Tibial nerve (tissue), 4 donors: ENCODE results near the gene RAB9A. TPM values are rescaled to one million over a fixed set of nuclear protein-coding genes. Genes with fewer than 3 reads are reported as not detected.

Experiments used
- DNase-seq, 2 donors: peaks; one replicate each; pipeline ENCODE4 v3.0.0-alpha.2; 2019; ENCODE audit warnings: low spot score in 2 of 2
- H3K27ac ChIP-seq, 4 donors: fragments of 200-600 bp; sonication (generic) in 3 of 4; one replicate each; pipeline ENCODE4 v1.5.1; 2017 to 2019; ENCODE audit warnings: mild to moderate bottlenecking in 1 of 4
- H3K27me3 ChIP-seq, 2 donors: fragments of 200-600 bp; sonication (generic) in 1 of 2; one replicate each; pipeline versions ENCODE4 v1.5.1 to v1.6.0; 2017 to 2019
- H3K36me3 ChIP-seq, 3 donors: fragments of 200-600 bp; sonication (generic); one replicate each; pipeline ENCODE4 v1.5.1; 2018 to 2019
- H3K4me1 ChIP-seq, 4 donors: fragments of 200-600 bp; sonication (generic) in 3 of 4; one replicate each; pipeline ENCODE4 v1.5.1; 2017 to 2019
- H3K4me3 ChIP-seq, 4 donors: fragments of 200-600 bp; sonication (generic) in 3 of 4; one replicate each; pipeline ENCODE4 v1.5.1; 2017 to 2019; ENCODE audit warnings: mild to moderate bottlenecking in 1 of 4, moderate library complexity in 1 of 4
- H3K9me3 ChIP-seq, 4 donors: fragments of 200-600 bp; sonication (generic) in 3 of 4; one replicate each; pipeline ENCODE4 v1.5.1; 2017 to 2019
- CTCF ChIP-seq, 5 experiments: fragments of 200-600 bp in 3 of 5; fragments of 450-650 bp in 2 of 5; sonication (generic) in 3 of 5; IDR thresholded peaks; one replicate each; pipeline ENCODE4 v1.5.1; 2016 to 2019; ENCODE audit warnings: antibody characterized with exemption in 5 of 5, mild to moderate bottlenecking in 3 of 5, moderate library complexity in 2 of 5
- EP300 ChIP-seq, 2 donors: sonication (generic); formaldehyde crosslinking; IDR thresholded peaks; one replicate each; pipeline ENCODE4 v1.6.1; 2017; ENCODE audit warnings: antibody characterized with exemption in 2 of 2, mild to moderate bottlenecking in 1 of 2
- POLR2A ChIP-seq, 2 donors: fragments of 450-650 bp; IDR thresholded peaks; one replicate each; pipeline ENCODE4 v1.6.1; 2017; ENCODE audit warnings: antibody characterized with exemption in 2 of 2, mild to moderate bottlenecking in 2 of 2, moderate library complexity in 2 of 2
- WGBS, 2 donors: methylation state at CpG; one replicate each; pipeline ENCODE4 v1.1.5; 2018; 5-methylcytosine and 5-hydroxymethylcytosine counted together
- total RNA-seq, 4 donors: library from RNA; depleted of rRNA; stranded (reverse); fragments of >200 nt; gene quantifications; one replicate each; pipeline ENCODE4 v1.1.0, GENCODE V29; 2016

Gene RAB9A
- total RNA-seq, 4 donors from 2014 or later, result 20.1 to 69.5 (median 24.9) TPM

- Histone ChIP-seq H3K27ac (peak within 1 kb of the TSS; percentile 60 to 91 (median 88)), H3K4me3 (peak within 1 kb of the TSS; percentile 72 to 95 (median 80)), H3K4me1 (peaks cover 0 to 20% (median 6%) of the 10 kb centered on the region in 4 donors), H3K9me3 (no peaks in the 10 kb centered on the region), H3K36me3 (no peaks in the 10 kb centered on the region), H3K27me3 (no peaks in the 10 kb centered on the region)
- 0 to 1% methylated on average over 35 to 54 of the region's 75 CpGs for WGBS, 2 donors
- peak; percentile 77 to 81 for DNase-seq
- TF ChIP-seq EP300 (IDR thresholded peaks at IDR 0.05) (peak; percentile 87 to 97), POLR2A (IDR thresholded peaks at IDR 0.05) (peak; percentile 91 to 94), CTCF (IDR thresholded peaks at IDR 0.05) (peak in 1 of 5 experiments; percentile 38)
Measured at GRCh38 chrX:13734278-13735172, 45.6 kb downstream of the RAB9A start, which contains the start of the genes OFD1 and TRAPPC2. Gene OFD1, plus strand, starts transcription at chrX:13734748. Its CDS starts 324 bp downstream, at chrX:13735072. Gene TRAPPC2, minus strand, starts transcription at chrX:13734620. Its CDS starts 14,657 bp downstream, at chrX:13719963.

- Histone ChIP-seq H3K4me1 (no peaks in the 10 kb centered on the region), H3K27ac (no peak overlapping the region), H3K4me3 (no peak overlapping the region), H3K27me3 (no peaks in the 10 kb centered on the region), H3K36me3 (peaks cover 0 to 5% (median 0%) of the 10 kb centered on the region in 3 donors), H3K9me3 (no peaks in the 10 kb centered on the region)
- 81 to 85% methylated on average over 6 of the region's 6 CpGs for WGBS, 2 donors
- DNase-seq, result no peak
- no peak for TF ChIP-seq POLR2A (IDR thresholded peaks at IDR 0.05)
Measured at GRCh38 chrX:13741695-13742094, 52.8 kb downstream of the RAB9A start.

GRCh38 chrX:13742397-13743176 lies 53.7 kb downstream of the RAB9A start:
- DNase-seq, result no peak
- WGBS, 2 donors, result 82 to 86% methylated on average over 7 to 13 of the region's 13 CpGs
- H3K27ac ChIP-seq, result no peak overlapping the region
- no peaks in the 10 kb centered on the region for H3K27me3 ChIP-seq
- H3K4me1 ChIP-seq, result no peaks in the 10 kb centered on the region
- H3K4me3 ChIP-seq, result no peak overlapping the region
- H3K36me3 ChIP-seq, result peaks cover 0 to 5% (median 0%) of the 10 kb centered on the region in 3 donors
- H3K9me3 ChIP-seq, result no peaks in the 10 kb centered on the region
- TF ChIP-seq POLR2A (IDR thresholded peaks at IDR 0.05) (no peak), EP300 (IDR thresholded peaks at IDR 0.05) (no peak), CTCF (IDR thresholded peaks at IDR 0.05) (no peak)

- TF ChIP-seq EP300 (IDR thresholded peaks at IDR 0.05) (no peak), POLR2A (IDR thresholded peaks at IDR 0.05) (no peak), CTCF (IDR thresholded peaks at IDR 0.05) (peak in 2 of 5 experiments; percentile 31 to 35)
- 21 to 51% methylated on average over 2 of the region's 2 CpGs for WGBS, 2 donors
Measured at GRCh38 chrX:13747836-13748235, 58.9 kb downstream of the RAB9A start.

GRCh38 chrX:13748486-13748885 lies 59.6 kb downstream of the RAB9A start:
- no peak for DNase-seq
- 82 to 98% methylated on average over 2 to 3 of the region's 3 CpGs for WGBS, 2 donors
- Histone ChIP-seq H3K36me3 (peaks cover 0 to 5% (median 0%) of the 10 kb centered on the region in 3 donors), H3K27ac (no peak overlapping the region), H3K9me3 (no peaks in the 10 kb centered on the region), H3K4me1 (no peaks in the 10 kb centered on the region), H3K27me3 (no peaks in the 10 kb centered on the region), H3K4me3 (no peak overlapping the region)
- TF ChIP-seq POLR2A (IDR thresholded peaks at IDR 0.05) (no peak), EP300 (IDR thresholded peaks at IDR 0.05) (no peak), CTCF (IDR thresholded peaks at IDR 0.05) (no peak)

More at GRCh38 chrX:13747836-13748235, 58.9 kb downstream of the RAB9A start:
- DNase-seq, result peak in 1 of 2 donors; percentile 65
- Histone ChIP-seq H3K27ac (no peak overlapping the region), H3K4me1 (no peaks in the 10 kb centered on the region), H3K36me3 (peaks cover 0 to 5% (median 0%) of the 10 kb centered on the region in 3 donors), H3K4me3 (no peak overlapping the region), H3K27me3 (no peaks in the 10 kb centered on the region), H3K9me3 (no peaks in the 10 kb centered on the region)
